HEK293T (cell line): ENCODE results near the gene RFTN2.
"Not testable (repeated sequence)": the region's sequence is repeated elsewhere in the genome, so short reads cannot be mapped to it uniquely, and the experiment has no call there.

Source experiments
- BHLHE40 ChIP-seq: fragments of 450-650 bp; IDR thresholded peaks from 2 replicates; pipeline ENCODE4 v1.6.1; 2016; ENCODE audit warnings: mild to moderate bottlenecking, moderate library complexity, borderline replicate concordance
- ELF4 ChIP-seq: fragments of 450-650 bp; IDR thresholded peaks from 2 replicates; pipeline ENCODE4 v1.6.1; 2017; ENCODE audit warnings: antibody characterized with exemption
- SP1 ChIP-seq: fragments of 450-650 bp; IDR thresholded peaks from 2 replicates; pipeline ENCODE4 v1.6.1; 2017
- SUZ12 ChIP-seq: fragments of 450-650 bp; IDR thresholded peaks from 2 replicates; pipeline ENCODE4 v1.6.1; 2016; ENCODE audit warnings: mild to moderate bottlenecking
- ZNF384 ChIP-seq: fragments of 450-650 bp; IDR thresholded peaks from 2 replicates; pipeline ENCODE4 v1.6.1; 2016

- not testable (repeated sequence) for TF ChIP-seq ZNF384, ELF4, SP1, SUZ12, BHLHE40
Measured at GRCh38 chr2:197709140-197709539, 33.8 kb upstream of the RFTN2 start.
